BLaER1 treated with 17β-estradiol and CSF1 and Interleukin-3, amounts not matched to agents 10 nM and 100 nM (cell line): ENCODE measurements around the gene PAK6.

Experiments used
- H3K27ac ChIP-seq, 11 experiments: shearing (Covaris generic); formaldehyde crosslinking; 2 replicates each; pipeline ENCODE4 v1.8.1; 2022
- H3K27me3 ChIP-seq, 11 experiments: shearing (Covaris generic); formaldehyde crosslinking; 2 replicates each; pipeline ENCODE4 v1.8.1; 2022
- H3K36me3 ChIP-seq, 11 experiments: shearing (Covaris generic); formaldehyde crosslinking; 2 replicates each; pipeline ENCODE4 v1.8.1; 2022
- H3K4me1 ChIP-seq, 10 experiments: shearing (Covaris generic); formaldehyde crosslinking; 2 replicates each; pipeline ENCODE4 v1.8.1; 2022
- H3K4me2 ChIP-seq, 11 experiments: shearing (Covaris generic); formaldehyde crosslinking; 2 replicates each; pipeline ENCODE4 v1.8.1; 2022
- H3K4me3 ChIP-seq, 10 experiments: shearing (Covaris generic); formaldehyde crosslinking; 2 replicates each; pipeline ENCODE4 v1.8.1; 2022
- H3K9ac ChIP-seq, 11 experiments: shearing (Covaris generic); formaldehyde crosslinking; 2 replicates each; pipeline ENCODE4 v1.8.1; 2022
- H3K9me3 ChIP-seq, 11 experiments: shearing (Covaris generic); formaldehyde crosslinking; replicated peaks in 1 of 11; 2 replicates each; pipeline ENCODE4 v1.8.1; 2022
- H4K20me1 ChIP-seq, 11 experiments: shearing (Covaris generic); formaldehyde crosslinking; 2 replicates each; pipeline ENCODE4 v1.8.1; 2022
- Cebpa-rat ChIP-seq, 11 experiments: shearing (Covaris generic); IDR thresholded peaks; 2 replicates each; pipeline ENCODE4 v1.8.1; 2022

The PAK6 gene

GRCh38 chr15:40293905-40294895 is 55.3 kb downstream of the PAK6 start:
- Histone ChIP-seq H3K36me3 (peaks cover 12 to 98% (median 41%) of the 10 kb centered on the region in 11 experiments; a peak in 20 of 22 replicates), H3K4me2 (peak overlapping the region; percentile 38 to 77 (median 51)), H4K20me1 (peaks cover 0 to 96% (median 0%) of the 10 kb centered on the region in 11 experiments; a peak in 9 of 22 replicates), H3K9ac (0 out of 22 replicates have a peak overlapping the region, but pooled peaks of 1 of the 11 experiments have one; percentile 9), H3K9me3 (0 out of 22 replicates have a peak, but pooled peaks cover 0 to under 1% (median 0%) of the 10 kb centered on the region in 11 experiments), H3K27me3 (no peaks in the 10 kb centered on the region), H3K4me3 (no peak overlapping the region), H3K4me1 (peaks cover 17 to 63% (median 40%) of the 10 kb centered on the region in 10 experiments), H3K27ac (no peak overlapping the region)
- no peak for TF ChIP-seq Cebpa-rat (IDR thresholded peaks at IDR 0.05)

GRCh38 chr15:40295297-40295696 is 56.4 kb downstream of the PAK6 start:
- Histone ChIP-seq H3K4me2 (peak overlapping the region in 5 of 11 experiments; percentile 18 to 77 (median 46); a peak in 6 of 22 replicates), H3K4me1 (peaks cover 17 to 53% (median 37%) of the 10 kb centered on the region in 10 experiments), H3K36me3 (peaks cover 20 to 98% (median 50%) of the 10 kb centered on the region in 11 experiments), H3K4me3 (no peak overlapping the region), H3K9me3 (peaks cover 0 to 12% (median 8%) of the 10 kb centered on the region in 11 experiments; a peak in 16 of 22 replicates), H3K27ac (no peak overlapping the region), H4K20me1 (peaks cover 0 to 93% (median 0%) of the 10 kb centered on the region in 11 experiments; a peak in 9 of 22 replicates), H3K9ac (0 out of 22 replicates have a peak overlapping the region, but pooled peaks of 1 of the 11 experiments have one; percentile 9), H3K27me3 (no peaks in the 10 kb centered on the region)
- TF ChIP-seq Cebpa-rat (IDR thresholded peaks at IDR 0.05), result no peak

DNA sequence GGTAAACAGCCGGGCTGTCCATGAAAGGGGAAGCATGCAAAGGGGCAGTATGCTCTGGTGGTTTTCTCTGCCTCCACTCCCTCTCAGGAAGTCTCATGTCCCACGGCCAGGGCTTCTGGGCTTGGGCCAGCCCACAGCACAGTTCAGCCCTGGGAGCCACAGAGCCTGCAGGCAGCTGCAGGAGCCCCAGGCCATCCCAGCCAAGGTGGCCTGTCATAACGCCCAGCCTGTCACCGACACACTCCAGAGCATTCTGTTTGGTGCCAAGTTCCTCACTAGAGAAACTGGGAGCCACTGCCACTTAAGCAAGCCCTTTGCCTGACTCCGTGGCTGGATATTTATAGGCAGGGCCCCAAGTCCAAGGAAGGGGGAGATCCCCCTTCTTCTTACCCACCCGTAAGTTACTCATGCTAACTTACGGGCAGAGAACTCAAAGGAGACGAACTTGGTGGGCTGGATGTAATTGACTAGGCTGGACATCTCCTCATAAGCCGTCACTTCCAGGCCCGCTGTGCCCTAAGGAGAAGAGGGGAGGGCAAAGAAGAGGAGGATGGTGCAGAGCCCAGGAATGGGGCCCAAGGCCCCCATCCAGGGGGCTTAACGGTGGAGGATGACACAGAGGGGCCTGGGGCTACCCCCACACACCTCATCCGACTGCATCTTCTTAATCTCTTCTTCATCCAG is 57.2 kb downstream of the PAK6 start:
- Histone ChIP-seq H3K27ac (no peak overlapping the region), H3K4me1 (peaks cover 19 to 59% (median 38%) of the 10 kb centered on the region in 10 experiments), H3K4me3 (no peak overlapping the region), H3K4me2 (peak overlapping the region in 7 of 11 experiments; percentile 5 to 48 (median 18); a peak in 8 of 22 replicates), H4K20me1 (peaks cover 0 to 96% (median 0%) of the 10 kb centered on the region in 11 experiments; a peak in 9 of 22 replicates), H3K9me3 (peaks cover 0 to 19% (median 15%) of the 10 kb centered on the region in 11 experiments; a peak in 18 of 22 replicates), H3K27me3 (no peaks in the 10 kb centered on the region), H3K9ac (peak overlapping the region in 1 of 11 experiments; percentile 30; a peak in 1 of 22 replicates), H3K36me3 (peaks cover 28 to 100% (median 57%) of the 10 kb centered on the region in 11 experiments)
- TF ChIP-seq Cebpa-rat (IDR thresholded peaks at IDR 0.05), result no peak

GRCh38 chr15:40296561-40297230 is 57.8 kb downstream of the PAK6 start:
- peaks cover 0 to 23% (median 19%) of the 10 kb centered on the region in 11 experiments; a peak in 18 of 22 replicates for H3K9me3 ChIP-seq
- H3K27ac ChIP-seq, result no peak overlapping the region
- H3K9ac ChIP-seq, result peak overlapping the region in 2 of 11 experiments; percentile 1 to 30; a peak in 1 of 22 replicates
- H3K27me3 ChIP-seq, result no peaks in the 10 kb centered on the region
- H3K4me1 ChIP-seq, result peaks cover 26 to 66% (median 45%) of the 10 kb centered on the region in 10 experiments
- H3K4me2 ChIP-seq, result peak overlapping the region in 5 of 11 experiments; percentile 5 to 44 (median 18); a peak in 6 of 22 replicates
- H3K36me3 ChIP-seq, result peaks cover 34 to 100% (median 64%) of the 10 kb centered on the region in 11 experiments
- no peak overlapping the region for H3K4me3 ChIP-seq
- TF ChIP-seq Cebpa-rat (IDR thresholded peaks at IDR 0.05), result no peak
- peaks cover 0 to 96% (median 0%) of the 10 kb centered on the region in 11 experiments; a peak in 9 of 22 replicates for H4K20me1 ChIP-seq

DNA sequence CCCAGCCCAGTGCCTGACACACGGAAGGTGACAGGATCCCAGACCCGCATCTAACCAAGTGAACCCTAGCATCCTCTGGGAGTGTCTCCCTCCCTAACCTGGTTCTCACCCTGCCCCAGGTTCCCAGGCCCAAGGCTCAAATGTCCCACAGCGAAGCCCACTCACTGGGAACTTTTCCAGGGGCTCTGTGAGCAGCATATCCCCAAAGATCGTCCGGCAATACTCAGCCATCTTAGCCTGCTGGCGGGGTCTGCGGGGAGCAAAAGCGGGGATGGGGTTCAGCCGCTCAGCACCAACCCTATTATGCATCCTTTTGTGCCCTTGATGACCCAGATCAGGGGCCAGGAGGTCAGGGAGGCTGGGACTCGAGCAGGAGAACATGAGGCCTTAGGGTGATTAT is 58.5 kb downstream of the PAK6 start:
- Histone ChIP-seq H3K9ac (no peak overlapping the region), H3K4me3 (no peak overlapping the region), H3K27me3 (no peaks in the 10 kb centered on the region), H3K4me2 (no peak overlapping the region), H3K27ac (no peak overlapping the region), H3K4me1 (peaks cover 31 to 72% (median 51%) of the 10 kb centered on the region in 10 experiments), H4K20me1 (peaks cover 0 to 96% (median 0%) of the 10 kb centered on the region in 11 experiments; a peak in 9 of 22 replicates), H3K9me3 (peaks cover 0 to 29% (median 19%) of the 10 kb centered on the region in 11 experiments; a peak in 18 of 22 replicates), H3K36me3 (peaks cover 37 to 100% (median 70%) of the 10 kb centered on the region in 11 experiments)
- TF ChIP-seq Cebpa-rat (IDR thresholded peaks at IDR 0.05), result no peak

GRCh38 chr15:40298216-40298935 is 59.5 kb downstream of the PAK6 start:
- H3K27ac ChIP-seq, result no peak overlapping the region
- H3K9me3 ChIP-seq, result peaks cover 0 to 32% (median 19%) of the 10 kb centered on the region in 11 experiments; a peak in 18 of 22 replicates
- peaks cover 0 to 99% (median under 1%) of the 10 kb centered on the region in 11 experiments; a peak in 11 of 22 replicates for H4K20me1 ChIP-seq
- H3K36me3 ChIP-seq, result peaks cover 48 to 100% (median 80%) of the 10 kb centered on the region in 11 experiments
- H3K4me3 ChIP-seq, result no peak overlapping the region
- H3K27me3 ChIP-seq, result no peaks in the 10 kb centered on the region
- no peak overlapping the region for H3K4me2 ChIP-seq
- no peak for TF ChIP-seq Cebpa-rat (IDR thresholded peaks at IDR 0.05)
- H3K9ac ChIP-seq, result no peak overlapping the region
- H3K4me1 ChIP-seq, result peaks cover 27 to 76% (median 51%) of the 10 kb centered on the region in 10 experiments

- Histone ChIP-seq H3K36me3 (peaks cover 49 to 100% (median 81%) of the 10 kb centered on the region in 11 experiments), H3K9me3 (peaks cover 0 to 32% (median 19%) of the 10 kb centered on the region in 11 experiments; a peak in 18 of 22 replicates), H3K4me3 (no peak overlapping the region), H3K4me1 (peaks cover 15 to 76% (median 40%) of the 10 kb centered on the region in 10 experiments), H3K27ac (no peak overlapping the region), H3K9ac (no peak overlapping the region), H3K4me2 (peak overlapping the region in 1 of 11 experiments; percentile 91; a peak in 1 of 22 replicates), H3K27me3 (no peaks in the 10 kb centered on the region), H4K20me1 (peaks cover 0 to 100% (median 14%) of the 10 kb centered on the region in 11 experiments; a peak in 12 of 22 replicates)
- no peak for TF ChIP-seq Cebpa-rat (IDR thresholded peaks at IDR 0.05)
These were observed 61.5 kb downstream of the PAK6 start for GRCh38 chr15:40300367-40300766.
